Stimulated activated CD8-positive, alpha-beta memory T cell treated with anti-CD3 and anti-CD28 coated beads, Interleukin-2, amount 100 ng/mL, for 48 hours (primary cell): ENCODE results near the gene METTL8.
"Not testable (repeated sequence)": the region's sequence is repeated elsewhere in the genome, so short reads cannot be mapped to it uniquely, and the experiment has no call there.

Source experiments
- DNase-seq, 2 donors: peaks; one replicate each; pipeline ENCODE4 v3.0.0-alpha.2; 2020; ENCODE audit warnings: low read depth in 2 of 2

Gene METTL8

DNA sequence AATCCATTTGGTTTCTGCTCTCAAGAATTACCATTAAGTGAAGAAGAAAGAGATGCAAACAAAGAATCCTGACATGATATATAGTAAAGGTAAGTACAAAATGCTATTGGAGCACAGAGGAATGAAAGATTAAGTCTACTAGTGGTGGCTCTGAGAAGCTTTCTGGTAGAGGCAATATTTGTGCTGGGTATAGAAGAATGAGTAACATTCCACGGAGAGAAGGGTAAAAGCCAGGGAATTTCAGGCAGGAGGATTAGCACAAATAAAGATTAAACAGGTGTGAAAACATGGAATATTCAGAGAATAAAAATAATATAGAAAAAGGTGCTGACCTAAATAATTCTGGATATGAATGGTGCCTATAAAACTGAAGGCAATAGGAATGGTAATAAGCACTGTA lies 31.8 kb downstream of the METTL8 start:
- DNase-seq = no peak

DNA sequence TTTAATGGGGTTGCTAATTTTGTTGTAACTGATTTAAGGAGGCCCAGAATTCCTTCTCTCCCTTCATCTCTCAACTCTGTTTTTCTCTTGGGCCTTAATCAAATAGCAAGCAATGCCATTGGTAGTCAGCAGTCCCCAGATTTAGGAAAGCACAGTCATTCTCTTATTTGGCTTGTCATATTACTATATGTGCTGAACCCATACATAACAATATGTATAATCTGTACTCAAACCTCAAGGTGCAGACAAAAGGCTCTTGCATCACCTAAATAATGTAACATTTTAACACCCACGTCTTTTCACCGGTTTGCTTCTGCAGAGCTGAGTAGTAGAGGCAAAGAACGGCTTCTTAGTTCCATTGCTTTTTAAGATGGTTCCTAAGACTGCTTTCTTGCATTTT lies 33.4 kb downstream of the METTL8 start:
- DNase-seq = no peak

DNA sequence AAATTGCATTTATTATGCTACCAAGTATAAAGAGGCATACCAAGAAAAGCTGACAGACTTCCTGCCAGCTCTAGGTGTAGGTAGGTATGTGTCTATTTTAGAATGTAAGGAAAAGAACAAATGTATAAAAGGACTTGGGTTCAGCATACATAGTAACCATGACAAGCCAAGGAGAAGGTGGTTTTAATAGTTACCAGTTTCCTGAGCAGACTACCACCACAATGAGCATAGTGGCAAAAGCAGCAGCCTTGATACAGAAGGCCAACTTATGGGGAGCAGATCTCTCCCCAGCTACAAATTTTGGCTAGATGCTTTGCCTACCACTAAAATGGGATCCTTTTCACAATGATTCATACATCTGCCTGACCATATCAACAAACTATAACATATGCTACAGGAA lies 34.5 kb downstream of the METTL8 start:
- DNase-seq = no peak

DNA sequence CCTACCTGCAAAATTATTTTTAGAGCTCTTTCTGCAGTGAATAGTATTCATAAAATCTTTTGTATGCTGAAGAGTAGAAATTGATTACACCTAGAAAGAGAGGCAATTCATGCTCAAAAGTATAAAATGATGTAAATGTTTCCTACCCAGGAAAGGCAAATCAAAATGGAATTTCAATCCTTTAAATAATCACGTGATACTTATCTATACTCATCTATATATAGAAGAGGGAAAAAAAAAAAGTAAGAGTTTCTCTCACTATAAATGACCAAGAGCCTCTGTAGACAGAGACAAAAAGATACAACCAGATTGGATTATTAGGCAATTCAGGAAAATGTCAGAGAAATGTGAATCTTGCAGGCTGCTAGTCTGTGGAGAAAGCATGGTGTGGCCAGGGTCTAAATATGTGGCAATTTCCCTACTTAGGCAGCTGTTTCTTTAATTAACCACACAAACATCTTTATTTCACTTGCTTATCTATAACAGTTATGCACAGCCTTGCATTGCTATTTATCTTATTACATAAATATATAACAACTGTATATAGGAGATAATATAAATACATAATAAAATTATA lies 39.5 kb downstream of the METTL8 start:
- no peak for DNase-seq

DNA sequence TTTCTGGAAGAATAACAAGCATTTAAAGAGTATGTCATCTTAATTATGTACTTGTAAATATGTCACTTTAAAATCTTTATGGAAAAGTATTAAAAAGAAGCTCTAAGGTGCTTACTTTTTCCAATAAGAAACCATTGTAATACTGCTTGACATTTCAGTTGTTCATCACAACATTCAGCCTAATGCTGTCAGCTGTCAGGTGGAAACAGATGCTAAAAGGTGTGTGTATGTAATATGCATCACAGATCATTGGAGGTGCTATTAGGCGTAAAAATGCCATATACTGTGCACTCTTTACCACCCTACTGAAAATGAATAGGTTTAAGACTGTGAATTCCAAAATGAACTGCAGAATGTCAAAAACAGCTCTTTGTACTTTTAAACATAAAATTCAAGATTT lies 40.3 kb downstream of the METTL8 start:
- DNase-seq = no peak

DNA sequence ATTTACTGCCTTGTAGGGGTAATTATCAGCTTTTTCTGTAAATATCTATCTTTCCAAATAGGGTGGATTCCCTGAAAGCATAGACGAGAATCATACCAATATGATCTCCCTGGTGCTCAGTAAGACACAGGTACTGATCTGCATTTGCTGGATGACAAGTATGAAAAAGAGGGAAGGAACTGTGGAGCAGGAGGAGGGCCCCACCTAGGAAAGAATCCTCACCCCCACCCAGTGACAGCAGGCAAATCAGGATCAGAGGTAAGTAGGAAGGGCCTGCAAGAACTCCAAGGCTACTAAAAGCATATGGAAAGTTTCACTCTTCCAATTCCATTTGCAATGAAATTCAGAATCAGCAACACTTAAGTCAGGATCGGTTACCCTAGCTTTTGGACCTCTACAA lies 42.3 kb downstream of the METTL8 start:
- DNase-seq = no peak

DNA sequence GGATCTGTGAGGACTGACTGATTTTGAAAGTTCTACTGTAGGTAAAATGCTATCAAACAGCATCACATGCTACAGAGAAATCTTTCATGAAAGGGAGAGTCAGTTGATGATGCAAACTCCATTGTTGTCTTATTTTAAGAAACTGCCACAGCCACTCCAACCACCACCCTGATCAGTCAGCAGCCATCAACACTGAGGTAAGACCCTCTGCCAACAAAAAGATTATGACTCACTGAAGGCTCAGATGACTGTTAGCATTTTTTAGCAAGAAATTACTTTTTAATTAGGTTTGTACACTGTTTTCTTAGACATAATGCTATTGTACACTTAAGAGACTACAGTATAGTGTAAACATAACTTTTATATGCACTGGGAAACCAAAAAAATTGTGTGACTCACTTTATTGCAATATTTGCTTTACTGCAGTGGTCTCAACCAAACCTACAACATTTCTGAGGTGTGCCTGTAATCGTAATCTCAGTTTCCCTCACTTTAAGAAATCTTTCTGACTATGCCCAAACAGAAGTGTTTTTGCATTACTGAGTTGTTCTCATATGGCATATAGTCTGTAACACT lies 42.8 kb downstream of the METTL8 start:
- DNase-seq = no peak

DNA sequence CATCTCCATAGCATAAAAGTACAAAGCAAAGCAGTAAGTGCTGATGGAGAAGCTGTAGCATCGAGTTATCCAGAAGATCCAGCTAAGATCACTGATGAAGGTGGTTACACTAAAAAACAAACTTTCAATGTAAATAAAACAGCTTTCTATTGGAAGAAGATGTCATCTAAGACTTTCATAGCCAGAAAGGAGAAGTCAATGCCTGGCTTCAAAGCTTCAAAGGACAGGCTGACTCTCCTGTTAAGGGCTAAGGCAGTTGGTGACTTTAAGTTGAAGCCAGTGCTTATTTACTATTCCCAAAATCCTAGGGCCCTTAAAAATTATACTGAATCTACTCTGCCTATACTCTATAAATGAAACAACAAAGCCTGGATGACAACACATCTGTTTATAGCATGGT lies 44.0 kb downstream of the METTL8 start:
- no peak for DNase-seq

DNA sequence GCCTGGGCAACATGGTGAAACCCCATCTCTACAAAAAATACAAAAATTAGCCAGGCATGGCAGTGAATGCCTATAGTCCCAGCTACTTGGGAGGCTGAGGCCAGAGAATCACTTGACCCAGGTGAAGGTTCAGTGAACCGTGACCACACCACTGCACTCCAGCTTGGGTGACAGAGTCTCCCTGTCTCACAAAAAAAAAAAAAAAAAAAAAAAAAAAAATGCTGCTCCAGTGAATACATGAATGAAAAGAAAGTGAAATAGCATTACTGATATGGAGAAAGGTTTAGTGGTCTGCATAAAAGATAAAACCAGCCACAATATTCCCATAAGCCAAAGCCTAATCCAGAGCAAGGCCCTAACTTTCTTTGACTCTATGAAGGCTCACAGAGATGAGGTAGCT lies 44.5 kb downstream of the METTL8 start:
- no peak for DNase-seq

DNA sequence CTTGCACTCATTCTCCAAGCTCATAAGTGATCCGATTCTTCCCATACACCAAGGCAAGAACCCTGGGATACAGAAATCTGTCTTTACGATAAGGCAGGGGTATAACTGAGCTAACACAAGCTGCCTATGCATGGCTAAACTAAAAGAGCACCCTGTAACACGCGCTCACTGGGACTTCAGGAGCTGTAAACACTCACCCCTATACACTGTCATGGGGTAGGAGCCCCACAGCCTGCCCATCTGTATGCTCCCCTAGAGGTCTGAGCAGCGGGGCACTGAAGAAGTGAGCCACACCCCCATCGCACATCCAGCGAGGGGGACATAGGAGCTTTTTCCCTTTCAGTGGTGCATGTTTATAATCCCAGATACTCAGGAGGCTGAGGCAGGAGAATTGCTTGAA lies 46.7 kb downstream of the METTL8 start:
- no peak for DNase-seq

DNA sequence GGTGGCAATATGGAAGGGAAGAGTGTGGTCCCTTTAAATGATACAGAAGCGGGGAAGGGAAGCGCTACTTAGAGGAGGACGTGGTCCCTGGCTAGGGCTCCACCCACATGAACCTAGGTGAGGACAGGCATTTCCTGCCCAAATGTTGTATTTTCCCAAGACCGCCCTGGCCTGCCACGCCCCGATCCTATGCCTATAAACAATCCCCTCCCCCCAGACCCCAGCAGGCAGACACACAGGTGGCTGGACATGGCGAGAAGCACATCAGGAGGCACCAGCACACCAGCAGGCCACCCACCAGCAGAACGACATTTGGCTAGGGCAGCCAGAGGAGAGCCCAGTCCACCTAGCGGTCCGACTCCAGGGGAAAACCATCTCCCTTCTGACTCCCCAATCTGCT lies 47.2 kb downstream of the METTL8 start:
- DNase-seq = no peak

DNA sequence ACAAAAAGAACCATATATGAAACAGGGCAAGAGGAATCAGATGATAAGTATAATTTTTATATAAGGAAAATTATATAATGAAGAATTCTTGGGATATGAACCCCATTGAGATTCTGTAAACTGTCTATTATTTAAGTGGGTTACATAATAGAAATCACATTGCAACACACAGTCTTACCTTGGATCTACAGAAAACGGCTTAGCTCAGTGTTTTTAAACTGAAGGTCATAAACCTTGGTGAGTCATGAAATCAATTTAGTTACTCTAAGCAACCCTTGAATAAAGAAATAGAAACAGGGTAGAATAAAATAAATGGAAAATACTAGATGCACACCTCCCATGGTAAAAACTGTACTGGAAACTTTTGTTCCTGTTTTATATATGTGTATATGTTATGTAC lies 50.7 kb downstream of the METTL8 start:
- no peak for DNase-seq

DNA sequence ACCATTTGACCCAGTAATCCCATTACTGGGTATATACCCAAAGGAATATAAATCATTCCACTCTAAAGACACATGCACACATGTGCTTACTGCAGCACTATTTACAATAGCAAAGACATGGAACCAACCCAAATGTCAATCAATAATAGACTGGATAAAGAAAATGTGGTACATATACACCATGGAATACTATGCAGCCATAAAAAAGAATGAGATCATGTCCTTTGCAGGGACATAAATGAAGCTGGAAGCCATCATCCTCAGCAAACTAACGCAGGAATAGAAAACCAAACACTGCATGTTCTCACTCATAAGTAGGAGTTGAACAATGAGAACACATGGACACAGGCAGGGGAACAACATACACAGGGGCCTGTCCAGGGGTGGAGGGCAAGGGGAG lies 51.6 kb downstream of the METTL8 start:
- DNase-seq = not testable (repeated sequence)

DNA sequence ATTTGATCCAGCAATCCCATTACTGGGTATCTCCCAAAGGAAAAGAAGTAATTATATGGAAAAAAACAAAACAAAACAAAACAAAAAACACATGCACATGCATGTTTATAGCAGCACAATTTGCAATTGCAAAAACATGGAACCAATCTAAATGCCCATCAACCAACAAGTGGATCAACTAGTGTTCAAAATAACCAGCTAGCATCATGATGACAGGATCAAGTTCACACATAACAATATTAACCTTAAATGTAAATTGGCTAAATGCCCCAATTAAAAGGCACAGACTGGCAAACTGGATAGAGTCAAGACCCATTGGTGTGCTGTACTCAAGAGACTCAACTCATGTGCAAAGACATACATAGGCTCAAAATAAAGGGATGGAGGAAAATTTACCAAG lies 55.9 kb downstream of the METTL8 start:
- not testable (repeated sequence) for DNase-seq

DNA sequence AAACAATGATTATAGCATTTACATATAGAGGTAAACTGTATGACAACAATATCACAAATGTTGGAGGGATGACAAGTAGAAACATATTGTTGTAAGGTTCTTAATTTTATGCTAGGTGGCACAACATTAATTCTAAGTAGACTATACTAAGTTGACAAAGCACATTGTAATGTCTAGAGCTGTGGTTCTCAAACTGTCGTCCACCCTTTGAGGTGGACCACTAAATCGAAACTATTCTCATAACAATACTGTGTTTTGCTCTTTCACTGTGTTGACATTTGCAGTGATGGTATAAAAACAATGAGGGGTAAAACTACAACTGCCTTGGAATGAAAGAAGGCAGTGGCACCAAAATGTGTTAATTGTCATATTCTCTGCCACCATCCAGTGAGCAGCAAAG lies 66.1 kb downstream of the METTL8 start:
- no peak for DNase-seq

DNA sequence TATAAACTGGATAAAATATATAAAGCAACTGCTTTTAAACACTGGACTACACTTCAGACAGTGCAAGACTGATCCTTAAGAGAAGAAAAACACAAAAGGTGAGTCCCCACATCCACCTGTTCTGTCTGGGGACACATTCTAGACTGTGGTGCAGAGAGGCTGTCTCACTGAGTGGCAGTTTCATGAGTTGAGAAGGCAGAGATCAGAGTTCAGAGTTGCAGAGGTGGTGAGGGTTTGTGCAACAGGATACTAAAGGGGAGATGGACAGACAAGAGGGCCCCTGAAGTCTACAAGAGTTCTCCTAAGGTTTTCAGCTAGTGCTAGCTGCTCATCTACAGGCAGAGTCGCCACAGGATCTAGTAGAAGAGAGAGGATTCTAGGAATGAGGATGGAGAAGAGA lies 68.0 kb downstream of the METTL8 start:
- no peak for DNase-seq

DNA sequence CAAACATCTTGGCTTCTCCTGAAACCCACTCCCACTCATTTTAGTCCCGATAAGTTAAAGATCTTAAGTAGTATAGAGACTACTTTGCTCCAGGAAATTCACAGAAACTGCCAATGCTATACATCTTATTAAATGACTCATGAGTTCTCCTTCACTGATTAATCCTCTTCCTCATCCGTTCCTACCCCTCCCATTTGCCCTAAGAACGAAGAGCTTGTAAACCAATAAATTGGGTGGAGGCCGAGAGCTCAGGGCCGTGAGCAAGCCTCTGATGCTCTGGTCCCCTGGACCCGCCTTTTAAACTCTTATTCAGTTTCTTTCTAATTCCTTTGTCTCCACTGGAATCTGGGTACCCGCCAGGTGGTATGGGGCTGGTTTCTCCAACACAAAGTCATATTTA lies 68.6 kb downstream of the METTL8 start:
- no peak for DNase-seq

DNA sequence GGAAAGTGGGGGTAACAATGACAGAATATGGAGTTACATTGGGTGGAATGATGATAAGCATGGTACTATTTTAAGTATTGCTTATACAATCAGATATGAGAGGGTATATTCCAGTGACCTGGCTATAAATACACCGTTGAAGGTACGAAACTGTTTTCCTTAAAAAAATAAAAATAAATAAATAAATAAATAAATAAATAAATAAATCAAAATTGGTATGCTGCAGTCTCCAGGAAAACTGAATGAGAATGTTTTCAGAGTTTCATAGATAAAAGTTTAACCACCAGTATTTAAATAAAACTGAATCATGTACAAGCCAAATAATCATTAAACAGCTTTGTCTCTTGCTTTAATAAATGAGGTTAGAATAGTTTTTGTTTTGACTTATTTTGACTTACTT lies 71.4 kb downstream of the METTL8 start:
- no peak for DNase-seq

DNA sequence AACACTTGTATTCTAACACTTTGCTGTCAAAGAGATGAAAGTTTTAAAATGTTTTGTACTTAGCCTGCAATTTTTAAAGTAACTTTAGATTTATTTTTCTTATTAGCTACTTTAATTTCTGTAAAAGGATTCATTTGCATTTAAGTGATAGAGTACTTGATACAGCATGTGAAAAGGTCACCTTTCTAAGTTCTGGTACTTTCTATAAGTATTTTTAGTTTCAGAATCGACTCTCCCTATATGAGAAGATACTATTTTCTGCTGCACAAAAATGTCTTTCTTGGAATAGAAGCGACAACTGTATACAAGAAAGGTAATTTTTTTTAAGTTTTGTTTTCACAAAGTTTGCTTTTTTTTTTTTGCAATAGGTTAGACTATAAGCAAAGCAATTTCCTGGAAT lies 72.9 kb downstream of the METTL8 start:
- no peak for DNase-seq

DNA sequence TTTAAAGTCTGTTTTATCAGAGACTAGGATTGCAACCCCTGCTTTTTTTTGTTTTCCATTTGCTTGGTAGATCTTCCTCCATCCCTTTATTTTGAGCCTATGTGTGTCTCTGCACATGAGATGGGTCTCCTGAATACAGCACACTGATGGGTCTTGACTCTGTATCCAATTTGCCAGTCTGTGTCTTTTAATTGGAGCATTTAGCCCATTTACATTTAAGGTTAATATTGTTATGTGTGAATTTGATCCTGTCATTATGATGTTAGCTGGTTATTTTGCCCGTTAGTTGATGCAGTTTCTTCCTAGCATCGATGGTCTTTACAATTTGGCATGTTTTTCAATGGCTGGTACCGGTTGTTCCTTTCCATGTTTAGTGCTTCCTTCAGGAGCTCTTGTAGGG lies 80.0 kb downstream of the METTL8 start:
- not testable (repeated sequence) for DNase-seq

DNA sequence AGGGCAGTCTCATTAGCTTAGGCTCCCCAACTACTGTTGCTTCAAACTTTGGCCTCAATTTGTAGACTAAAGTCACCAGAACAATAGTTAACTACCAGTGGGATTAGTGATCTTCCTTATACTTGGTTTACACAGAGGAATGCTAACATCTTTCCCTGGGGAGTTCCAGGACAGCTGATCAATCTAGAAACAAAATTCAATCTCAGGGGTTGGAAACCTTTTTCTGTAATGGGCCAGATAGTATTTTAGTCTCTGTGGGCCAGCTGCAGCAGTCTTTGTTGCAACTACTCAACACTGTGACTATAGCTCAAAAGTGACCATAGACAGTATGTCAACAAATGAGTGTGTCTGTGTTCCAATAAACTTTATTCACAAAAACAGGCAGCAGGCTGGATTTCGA lies 85.7 kb downstream of the METTL8 start:
- DNase-seq = no peak

DNA sequence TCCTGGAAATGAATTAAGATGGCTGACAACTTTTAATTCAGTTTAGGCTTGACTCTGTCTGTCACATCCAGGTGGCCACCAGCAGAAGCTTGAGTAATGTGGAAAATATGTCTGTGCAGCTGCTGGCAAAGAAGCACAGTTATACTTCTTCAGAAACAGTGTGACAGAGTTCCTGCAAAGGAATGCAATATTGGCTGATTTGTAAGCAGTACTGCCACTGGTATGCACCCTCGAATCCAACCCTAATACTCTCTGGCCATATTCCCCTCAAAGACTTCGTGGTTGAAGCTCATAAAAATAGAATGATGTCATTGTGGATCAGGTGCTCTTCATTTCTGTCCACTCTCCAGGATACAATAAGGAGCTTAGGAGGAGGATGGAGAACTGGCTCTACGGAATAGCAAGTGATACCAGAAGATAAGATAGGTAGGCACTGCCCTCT lies 86.2 kb downstream of the METTL8 start:
- no peak for DNase-seq

DNA sequence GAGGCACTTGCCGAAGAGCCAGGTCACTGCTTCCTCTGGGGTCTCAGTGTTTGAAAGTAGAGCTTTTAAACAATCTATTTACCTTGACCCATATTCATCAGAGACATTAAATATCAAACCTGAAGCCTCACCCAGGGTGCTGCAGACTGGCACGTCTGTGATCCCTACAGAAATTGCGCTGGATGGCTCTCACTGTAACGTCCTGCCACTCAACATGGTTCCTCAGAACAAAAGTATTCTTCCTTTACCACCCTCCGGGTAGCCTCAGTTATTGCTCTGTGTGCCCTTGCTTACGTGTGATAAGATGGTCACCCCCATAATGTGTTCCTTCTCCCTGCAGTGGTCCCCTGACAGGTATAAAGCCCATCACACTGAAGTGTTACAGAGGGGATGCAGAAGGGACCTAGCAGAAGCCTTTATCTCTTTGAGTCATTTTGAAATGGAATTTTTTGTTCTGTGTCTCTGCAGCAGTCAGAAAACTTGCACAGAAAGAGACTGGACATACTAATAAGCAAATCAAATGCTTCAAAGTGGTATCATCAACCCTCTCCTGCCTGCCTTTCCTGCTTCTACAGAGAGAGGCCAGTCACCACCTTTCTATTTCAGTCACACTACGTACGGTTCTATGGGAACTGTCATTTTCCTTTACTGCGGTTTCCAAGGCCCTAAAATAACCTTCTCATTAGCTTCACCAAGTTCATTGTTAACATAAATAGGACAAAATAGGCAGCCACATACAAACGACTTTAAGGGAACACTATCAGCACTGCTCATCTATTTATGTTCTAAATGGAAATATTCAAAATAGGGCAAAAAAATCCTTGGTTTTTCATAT lies 86.8 kb downstream of the METTL8 start:
- no peak for DNase-seq
